ENCODE results near the gene DNAJC12. TPM values are rescaled to one million over a fixed set of nuclear protein-coding genes. Genes with fewer than 3 reads are reported as not detected.

Gene DNAJC12
- total RNA-seq, 1 donor from 2014 or later = 4.5 TPM

DNA sequence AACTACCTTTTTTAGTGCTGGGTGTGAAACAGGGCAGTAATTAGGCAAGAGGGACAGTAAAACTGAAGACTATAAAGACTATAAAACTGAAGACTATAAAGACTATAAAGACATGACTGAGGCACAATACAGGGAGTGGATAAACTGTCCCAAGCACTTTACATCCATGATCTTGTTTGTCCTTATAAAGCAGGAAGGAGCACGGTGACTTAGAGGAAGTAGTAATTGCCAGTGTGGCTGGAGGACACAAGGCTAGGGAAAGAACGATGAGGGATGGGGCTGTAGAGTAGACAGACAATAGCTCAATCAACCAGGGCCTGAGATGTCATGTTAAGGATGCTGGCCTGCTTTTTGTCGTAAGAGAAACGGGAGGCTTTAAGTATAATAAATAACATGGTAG, 26.0 kb downstream of the DNAJC12 start:
- TF ChIP-seq, protein P1, sequence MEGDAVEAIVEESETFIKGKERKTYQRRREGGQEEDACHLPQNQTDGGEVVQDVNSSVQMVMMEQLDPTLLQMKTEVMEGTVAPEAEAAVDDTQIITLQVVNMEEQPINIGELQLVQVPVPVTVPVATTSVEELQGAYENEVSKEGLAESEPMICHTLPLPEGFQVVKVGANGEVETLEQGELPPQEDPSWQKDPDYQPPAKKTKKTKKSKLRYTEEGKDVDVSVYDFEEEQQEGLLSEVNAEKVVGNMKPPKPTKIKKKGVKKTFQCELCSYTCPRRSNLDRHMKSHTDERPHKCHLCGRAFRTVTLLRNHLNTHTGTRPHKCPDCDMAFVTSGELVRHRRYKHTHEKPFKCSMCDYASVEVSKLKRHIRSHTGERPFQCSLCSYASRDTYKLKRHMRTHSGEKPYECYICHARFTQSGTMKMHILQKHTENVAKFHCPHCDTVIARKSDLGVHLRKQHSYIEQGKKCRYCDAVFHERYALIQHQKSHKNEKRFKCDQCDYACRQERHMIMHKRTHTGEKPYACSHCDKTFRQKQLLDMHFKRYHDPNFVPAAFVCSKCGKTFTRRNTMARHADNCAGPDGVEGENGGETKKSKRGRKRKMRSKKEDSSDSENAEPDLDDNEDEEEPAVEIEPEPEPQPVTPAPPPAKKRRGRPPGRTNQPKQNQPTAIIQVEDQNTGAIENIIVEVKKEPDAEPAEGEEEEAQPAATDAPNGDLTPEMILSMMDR (IDR thresholded peaks at IDR 0.05) = no peak
- H3K27ac Mint-ChIP-seq (ENCODE audit: unreplicated experiment) = no peak overlapping the region
- peaks cover 3% of the 10 kb centered on the region for H3K9me3 Mint-ChIP-seq (ENCODE audit: low read depth)
- no peak overlapping the region for H3K4me3 Mint-ChIP-seq (ENCODE audit: unreplicated experiment)
- no peaks in the 10 kb centered on the region for H3K27me3 Mint-ChIP-seq (ENCODE audit: low read depth)
- H3K36me3 Mint-ChIP-seq (ENCODE audit: low read depth) = peaks cover 8% of the 10 kb centered on the region
- DNase-seq (ENCODE audit: low spot score) = no peak
- no peaks in the 10 kb centered on the region for H3K4me1 Mint-ChIP-seq (ENCODE audit: low read depth)

DNA sequence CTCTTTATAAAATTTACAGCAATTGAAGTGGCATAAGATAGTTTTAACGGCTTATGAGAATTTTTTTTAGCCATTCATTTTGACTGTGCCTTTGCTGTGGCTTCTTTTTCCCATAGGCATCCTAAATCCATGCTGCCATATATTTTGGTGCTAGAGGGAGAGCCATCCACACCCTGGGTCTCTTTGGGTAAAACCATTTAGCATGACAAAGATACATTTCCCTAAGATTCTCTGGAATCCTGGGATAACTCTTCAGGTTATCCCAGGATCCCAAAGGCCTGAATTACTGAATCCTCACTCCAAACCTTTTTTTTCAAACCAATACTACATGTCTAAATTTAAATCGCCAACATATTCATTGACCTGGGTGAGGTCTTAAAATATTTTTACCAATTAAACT, 28.9 kb downstream of the DNAJC12 start:
- Mint-ChIP-seq H3K27ac (ENCODE audit: unreplicated experiment) (no peak overlapping the region), H3K4me3 (ENCODE audit: unreplicated experiment) (no peak overlapping the region), H3K27me3 (ENCODE audit: low read depth) (no peaks in the 10 kb centered on the region), H3K36me3 (ENCODE audit: low read depth) (peaks cover 9% of the 10 kb centered on the region), H3K4me1 (ENCODE audit: low read depth) (no peaks in the 10 kb centered on the region), H3K9me3 (ENCODE audit: low read depth) (peaks cover 3% of the 10 kb centered on the region)
- no peak for DNase-seq (ENCODE audit: low spot score)
- TF ChIP-seq, protein P1 (IDR thresholded peaks at IDR 0.05) = no peak

DNA sequence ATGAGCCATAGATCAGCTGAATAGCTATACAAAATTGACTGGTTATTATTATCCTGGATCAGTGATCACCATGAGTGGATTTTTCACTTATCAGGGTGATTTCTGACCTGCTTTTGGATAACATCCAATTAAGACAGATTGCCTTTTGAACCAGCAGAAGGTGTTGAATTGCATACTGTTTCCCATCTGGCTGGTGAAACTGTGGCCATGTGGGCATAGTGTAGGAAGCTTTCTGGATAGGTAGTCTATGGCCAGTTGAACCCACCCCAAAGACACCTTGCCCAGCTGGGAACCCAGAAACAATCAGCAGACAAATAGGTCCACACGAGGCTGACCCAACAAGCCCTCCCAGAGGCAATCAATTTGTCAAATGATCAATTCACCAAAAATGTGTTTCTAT, 29.3 kb downstream of the DNAJC12 start:
- Mint-ChIP-seq H3K4me3 (ENCODE audit: unreplicated experiment) (no peak overlapping the region), H3K4me1 (ENCODE audit: low read depth) (no peaks in the 10 kb centered on the region), H3K36me3 (ENCODE audit: low read depth) (peaks cover 8% of the 10 kb centered on the region), H3K27ac (ENCODE audit: unreplicated experiment) (no peak overlapping the region), H3K9me3 (ENCODE audit: low read depth) (no peaks in the 10 kb centered on the region), H3K27me3 (ENCODE audit: low read depth) (no peaks in the 10 kb centered on the region)
- DNase-seq (ENCODE audit: low spot score) = no peak
- TF ChIP-seq, protein P1 (IDR thresholded peaks at IDR 0.05) = no peak

DNA sequence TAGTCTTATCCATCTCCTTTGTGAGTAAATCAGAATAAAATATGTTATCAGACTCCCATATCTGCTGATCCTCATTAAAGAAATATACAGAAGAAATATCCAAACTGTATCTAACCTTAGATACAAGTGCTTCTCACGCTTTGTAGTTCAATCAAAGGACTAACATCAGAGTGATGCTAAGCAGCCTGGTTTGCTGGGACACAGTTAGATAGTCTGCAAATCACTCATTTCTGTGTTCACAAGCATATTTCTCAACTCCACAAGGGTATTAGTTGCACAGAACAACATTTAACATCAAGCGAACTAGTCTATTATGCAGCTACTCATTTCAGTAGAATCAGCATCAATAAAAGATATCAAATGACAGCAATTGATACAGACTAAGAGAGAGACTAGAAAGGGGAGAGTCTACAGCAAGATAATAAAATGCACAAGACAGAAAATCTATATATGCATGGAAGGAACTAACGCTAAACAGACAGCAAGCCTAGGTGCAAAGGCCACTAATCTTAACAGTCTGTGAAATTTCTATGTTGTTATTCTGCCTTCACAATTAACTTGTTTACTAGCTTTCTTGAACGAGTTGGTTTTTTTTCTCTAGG, 30.0 kb downstream of the DNAJC12 start:
- no peak for DNase-seq (ENCODE audit: low spot score)
- Mint-ChIP-seq H3K4me1 (ENCODE audit: low read depth) (no peaks in the 10 kb centered on the region), H3K4me3 (ENCODE audit: unreplicated experiment) (no peak overlapping the region), H3K9me3 (ENCODE audit: low read depth) (no peaks in the 10 kb centered on the region), H3K36me3 (ENCODE audit: low read depth) (peaks cover 8% of the 10 kb centered on the region), H3K27me3 (ENCODE audit: low read depth) (no peaks in the 10 kb centered on the region), H3K27ac (ENCODE audit: unreplicated experiment) (no peak overlapping the region)
- TF ChIP-seq, protein P1 (IDR thresholded peaks at IDR 0.05) = no peak

DNA sequence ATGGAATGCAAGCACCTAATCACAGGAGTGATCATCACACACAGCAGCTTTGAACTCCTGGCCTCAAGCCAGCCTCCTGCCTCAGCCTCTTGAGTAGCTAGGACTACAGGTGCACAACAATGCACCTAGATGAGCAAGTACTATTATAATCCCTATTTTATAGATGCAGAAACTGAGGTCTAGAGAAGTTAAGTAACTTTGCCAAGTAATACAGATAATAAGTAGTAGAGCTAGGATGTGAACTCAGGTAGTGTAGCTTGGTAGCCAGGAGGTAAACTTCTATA, 33.7 kb downstream of the DNAJC12 start:
- Mint-ChIP-seq H3K9me3 (ENCODE audit: low read depth) (no peaks in the 10 kb centered on the region), H3K27me3 (ENCODE audit: low read depth) (no peaks in the 10 kb centered on the region), H3K36me3 (ENCODE audit: low read depth) (peaks cover 1% of the 10 kb centered on the region), H3K4me3 (ENCODE audit: unreplicated experiment) (no peak overlapping the region), H3K27ac (ENCODE audit: unreplicated experiment) (no peak overlapping the region), H3K4me1 (ENCODE audit: low read depth) (no peaks in the 10 kb centered on the region)
- no peak for DNase-seq (ENCODE audit: low spot score)
- TF ChIP-seq, protein P1 (IDR thresholded peaks at IDR 0.05) = no peak
